Stimulated activated naive CD4-positive, alpha-beta T cell treated with Interleukin-2 at 50 U/mL for 16 hours (primary cell): Measurements from ENCODE around the gene KIF17.
"Not testable (repeated sequence)": the region's sequence is repeated elsewhere in the genome, so short reads cannot be mapped to it uniquely, and the experiment has no call there.

Source experiments
- DNase-seq: peaks from one replicate; lab custom pipeline; 2025; lab: John Stamatoyannopoulos, UW

KIF17 gene

DNA sequence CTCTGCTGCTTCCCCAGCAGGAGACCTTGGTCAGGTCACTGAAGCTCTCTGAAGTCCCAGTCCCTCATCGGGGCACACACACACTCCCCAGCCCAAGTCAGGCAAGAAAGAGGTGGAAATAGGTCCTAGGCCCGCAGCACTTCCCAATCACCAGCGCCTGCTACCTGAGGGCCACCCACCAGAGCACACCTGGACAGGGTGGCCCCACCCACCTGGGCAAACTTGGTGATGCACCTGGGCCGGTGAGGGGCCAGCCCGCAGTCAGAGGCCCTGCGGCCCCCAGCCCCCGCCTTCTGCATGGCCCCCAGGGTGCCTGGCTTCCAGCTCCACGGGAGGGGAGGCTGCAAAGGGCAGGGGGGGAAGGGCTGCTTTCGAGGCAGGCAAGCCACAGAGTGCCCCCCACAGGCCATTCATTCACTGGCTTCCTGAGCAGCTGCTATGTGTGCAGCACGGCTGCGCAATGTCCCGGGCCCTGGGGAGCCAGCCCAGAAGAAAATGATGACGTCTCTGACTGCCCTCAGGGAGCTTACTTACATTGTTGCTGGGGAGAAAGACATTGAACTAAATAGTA is 10.0 kb upstream of the KIF17 start:
- DNase-seq = no peak

DNA sequence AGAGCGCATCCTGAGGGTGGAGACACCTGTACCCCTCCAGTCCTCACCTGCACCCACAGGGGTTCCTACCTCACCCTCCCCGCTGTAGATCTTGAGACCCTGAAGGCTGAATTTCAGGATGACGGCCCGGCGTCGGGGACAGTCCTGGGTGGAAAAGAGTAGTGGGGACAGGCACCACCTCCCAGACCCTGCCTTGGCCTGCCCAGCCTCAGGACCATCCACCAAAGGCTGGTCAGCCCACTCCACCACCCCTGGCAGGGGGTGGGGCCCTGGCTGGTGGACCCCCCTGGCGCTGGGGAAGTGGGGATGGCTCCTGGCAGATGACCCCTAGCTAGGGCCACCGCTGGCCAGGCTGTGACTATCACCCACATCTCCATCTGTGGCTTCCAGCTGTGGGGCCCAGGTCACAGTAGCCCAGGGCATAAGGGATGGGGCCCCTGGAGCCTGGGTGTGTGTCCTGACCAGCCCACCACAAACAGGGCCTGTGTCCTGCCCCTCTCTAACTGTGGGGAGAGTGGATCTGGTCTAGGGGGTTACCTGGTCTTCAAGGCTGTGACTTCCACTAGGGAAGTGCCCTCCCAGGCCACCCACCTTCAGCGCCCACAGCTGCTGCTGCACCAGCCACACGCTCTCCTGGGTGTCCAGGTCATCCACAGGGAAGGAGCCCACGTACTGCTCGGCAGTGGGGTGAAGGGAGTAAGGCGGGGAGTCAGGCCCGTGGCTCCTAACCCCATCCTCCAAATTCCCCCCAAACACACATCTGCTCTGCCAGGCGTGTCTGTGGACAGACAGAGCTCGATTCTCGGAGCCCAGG is 9.3 kb upstream of the KIF17 start:
- no peak for DNase-seq

DNA sequence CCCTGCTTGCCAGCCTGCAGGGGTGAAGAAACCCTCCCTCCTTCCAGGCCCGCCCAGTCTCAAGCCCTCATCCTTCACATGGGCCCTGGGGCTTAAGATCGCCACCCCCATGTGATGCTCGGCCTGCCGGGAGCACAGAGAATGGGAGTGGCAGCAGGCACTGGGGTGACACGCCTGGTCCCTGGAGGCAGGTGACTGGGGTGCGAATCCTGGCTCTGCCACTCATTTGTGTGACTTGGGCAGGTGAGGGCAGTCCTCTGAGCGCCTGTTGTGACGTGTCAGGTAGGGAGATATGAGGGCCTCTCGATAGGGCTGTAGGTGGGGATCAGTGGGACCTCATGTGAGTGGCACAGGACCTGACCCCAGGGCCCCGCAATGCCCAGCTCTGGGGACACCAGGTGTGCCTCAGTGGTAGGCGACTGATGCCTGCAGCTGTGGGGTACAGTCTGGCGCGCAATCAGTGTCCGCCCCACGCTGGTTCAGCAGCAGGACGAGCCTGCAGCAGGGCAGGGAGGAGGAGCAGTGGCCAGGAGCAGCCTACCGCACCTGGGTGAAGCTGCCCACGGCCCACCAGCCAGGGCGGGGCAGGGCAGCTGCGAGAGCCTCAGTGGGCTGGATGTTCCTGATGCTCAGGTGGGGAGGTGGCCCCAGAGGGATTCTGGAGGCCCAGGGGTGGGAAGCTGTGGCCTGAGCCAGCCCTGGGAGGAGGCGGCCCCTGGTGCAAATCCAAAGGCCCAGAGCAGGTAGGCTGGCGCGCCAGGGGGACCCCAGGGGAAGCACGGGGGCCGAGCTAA is 8.5 kb upstream of the KIF17 start:
- no peak for DNase-seq

DNA sequence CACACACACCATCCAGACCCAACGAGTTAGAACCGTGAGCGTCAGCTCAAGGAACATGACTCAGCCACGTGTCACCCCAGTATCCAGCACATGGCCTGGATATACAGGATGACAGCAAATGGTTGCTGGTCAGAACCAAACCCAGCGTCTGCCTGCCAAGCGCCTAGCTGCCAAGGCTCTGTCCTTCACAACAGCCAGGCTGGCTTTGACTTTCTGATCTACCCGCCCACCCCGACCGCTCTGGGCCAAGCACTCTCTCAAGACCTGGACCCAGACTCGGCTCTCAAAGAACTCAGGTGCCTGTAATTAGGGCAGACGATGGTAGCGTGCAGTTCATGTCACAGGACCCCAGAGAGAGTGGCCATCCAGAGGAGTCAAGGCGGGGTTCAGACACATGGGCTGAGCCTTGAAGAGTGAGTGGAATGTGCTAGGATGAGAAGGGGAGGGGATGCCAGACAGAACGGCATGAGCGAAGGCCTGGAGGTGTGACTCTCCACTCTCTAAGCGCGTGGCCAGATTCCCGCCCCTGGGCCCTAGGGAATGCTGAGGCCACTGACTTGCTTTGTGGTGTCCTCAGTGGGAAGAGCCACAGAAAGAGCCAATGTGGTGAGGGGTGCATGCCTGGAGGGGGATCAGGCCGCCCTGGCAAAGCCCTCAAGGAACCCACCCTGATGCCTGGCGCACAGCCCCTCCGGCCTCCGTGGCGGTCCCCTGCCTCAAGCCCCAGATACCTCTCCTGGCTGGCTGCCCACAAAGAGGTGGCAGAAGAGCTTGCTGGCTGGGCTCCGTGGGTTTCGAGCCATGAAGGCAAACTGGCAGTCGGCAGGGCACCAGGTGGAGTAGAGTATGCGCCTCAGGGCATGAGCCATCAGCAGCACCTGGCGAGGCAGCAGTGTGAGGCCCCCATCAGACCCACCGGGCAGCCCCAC is 7.6 kb upstream of the KIF17 start:
- DNase-seq = no peak

- DNase-seq = no peak
Observed at GRCh38 chr1:20724364-20725188, 6.8 kb upstream of the KIF17 start.

GRCh38 chr1:20723537-20724363 is 5.9 kb upstream of the KIF17 start:
- DNase-seq = no peak

- no peak for DNase-seq
Observed at GRCh38 chr1:20723159-20723536, 5.3 kb upstream of the KIF17 start.

- DNase-seq = no peak
Observed at GRCh38 chr1:20721117-20722061, 3.6 kb upstream of the KIF17 start.

- DNase-seq = no peak
Observed at GRCh38 chr1:20720631-20721091, 2.9 kb upstream of the KIF17 start.

- DNase-seq = no peak
Observed at GRCh38 chr1:20719871-20720620, 2.2 kb upstream of the KIF17 start.

DNA sequence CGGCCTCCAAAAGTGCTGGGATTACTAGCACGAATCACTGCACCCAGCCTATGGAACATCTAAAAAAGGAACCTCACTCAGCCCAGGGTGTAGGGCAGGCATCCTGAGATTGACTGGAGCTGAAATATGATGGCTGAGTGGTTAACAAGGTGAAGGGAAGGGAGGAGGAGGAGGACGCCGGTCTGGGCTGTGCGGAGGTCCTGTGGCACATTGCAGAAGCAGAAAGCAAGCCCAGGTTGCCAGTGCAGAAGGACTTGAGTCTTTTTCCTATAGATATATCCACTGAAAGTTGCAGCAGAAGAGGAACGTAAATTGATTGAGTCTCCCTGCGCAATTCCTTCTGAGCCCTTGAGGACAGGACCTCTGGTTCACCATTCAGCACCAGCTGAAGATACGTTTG is 1.5 kb upstream of the KIF17 start:
- DNase-seq = no peak

DNA sequence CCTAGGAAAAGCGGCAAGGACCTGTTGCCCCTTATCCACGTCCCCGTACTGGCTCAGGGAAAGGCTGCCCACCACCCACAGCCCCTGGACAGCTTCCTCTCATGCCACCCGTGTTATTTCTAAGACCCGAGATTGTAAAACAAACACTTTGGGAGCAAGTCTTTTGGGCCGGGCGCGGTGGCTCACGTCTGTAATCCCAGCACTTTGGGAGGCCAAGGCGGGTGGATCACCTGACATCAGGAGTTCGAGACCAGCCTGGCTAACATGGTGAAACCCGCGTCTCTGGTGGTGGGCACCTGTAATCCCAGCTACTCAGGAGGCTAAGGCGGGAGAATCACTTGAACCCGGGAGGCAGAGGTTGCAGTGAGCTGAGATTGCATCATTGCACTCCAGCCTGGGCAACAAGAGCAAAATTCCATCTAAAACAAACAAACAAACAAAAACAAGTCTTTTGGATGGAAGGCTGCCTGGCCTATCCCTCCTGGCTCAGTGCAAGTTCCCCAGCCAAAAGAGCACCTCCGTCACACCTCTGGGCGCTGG is 606 bp upstream of the KIF17 start:
- not testable (repeated sequence) for DNase-seq

DNA sequence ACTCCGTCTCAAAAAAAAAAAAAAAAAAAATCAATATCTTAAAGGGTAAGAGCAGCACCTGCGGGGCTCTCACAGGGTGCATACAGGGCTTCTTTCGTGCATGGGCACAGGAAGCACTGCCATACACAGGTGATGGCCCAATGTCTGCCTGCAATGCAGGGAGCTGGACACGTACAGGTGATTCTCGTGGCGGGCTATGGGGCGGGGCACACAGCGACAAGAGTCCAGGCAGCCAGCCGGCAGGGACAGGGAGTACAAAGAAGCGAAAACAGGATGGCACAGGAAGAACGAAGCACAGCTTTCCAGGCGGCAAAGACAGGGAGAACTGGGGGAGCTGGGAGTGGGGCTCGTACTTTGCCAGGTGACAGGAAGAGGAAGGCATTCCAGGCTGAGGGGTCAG is 1.6 kb downstream of the KIF17 start:
- no peak for DNase-seq

DNA sequence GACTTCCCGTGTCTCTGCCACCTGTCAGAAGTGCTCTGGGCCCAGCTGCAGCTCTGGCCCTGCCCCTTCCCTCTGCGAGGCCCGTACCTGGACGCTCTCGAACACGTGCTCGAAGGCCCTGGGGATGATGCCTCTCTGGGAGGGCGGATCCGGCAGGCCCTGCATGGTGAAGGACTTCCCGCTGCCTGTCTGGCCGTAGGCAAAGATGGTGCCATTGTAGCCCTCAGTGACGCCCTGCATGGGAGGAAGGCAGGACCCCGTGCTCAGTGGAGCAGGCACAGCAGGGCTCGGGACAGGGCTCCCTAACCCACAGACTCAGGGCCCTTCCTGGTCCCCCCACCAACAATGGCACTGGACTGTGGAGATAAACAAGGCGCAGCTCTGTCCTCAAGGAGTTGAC is 2.4 kb downstream of the KIF17 start:
- no peak for DNase-seq

- no peak for DNase-seq
Observed at GRCh38 chr1:20713440-20713839, 4.4 kb downstream of the KIF17 start.

DNA sequence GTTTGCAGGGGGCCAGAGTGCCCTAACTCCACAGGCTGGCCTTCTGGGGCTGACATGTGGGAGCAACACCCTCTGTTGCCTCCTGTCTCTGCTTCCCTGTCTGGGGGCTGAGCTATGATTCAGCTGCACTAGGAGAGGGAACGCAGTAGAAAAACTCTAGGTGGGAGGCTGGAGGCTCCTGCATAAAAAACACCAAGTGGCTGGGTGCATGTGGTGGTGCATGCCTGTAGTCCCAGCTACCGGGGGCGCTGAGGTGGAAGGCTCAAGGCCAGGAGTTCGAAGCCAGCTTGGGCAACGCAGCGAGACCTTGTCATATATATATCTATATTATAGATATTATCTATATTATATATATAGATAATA is 5.6 kb downstream of the KIF17 start:
- DNase-seq = no peak

- no peak for DNase-seq
Observed at GRCh38 chr1:20711285-20712214, 6.3 kb downstream of the KIF17 start.
